HepG2 (cell line): ENCODE measurements around the gene EIF3L. TPM values are rescaled to one million over a fixed set of nuclear protein-coding genes. Genes with fewer than 3 reads are reported as not detected.
A peak's percentile ranks its signal among the peaks of the same experiment; 100 is the strongest.

Source experiments
- ATF4 ChIP-seq, 2 experiments: fragments of 450-650 bp in 1 of 2; sonication (generic) in 1 of 2; formaldehyde crosslinking; IDR thresholded peaks; 2 replicates each; pipeline versions ENCODE4 v1.5.0 to v1.8.0; 2020 to 2022; ENCODE audit warnings: mild to moderate bottlenecking in 1 of 2, missing genetic modification reagents in 1 of 2
- DPF2 ChIP-seq: sonication (generic); formaldehyde crosslinking; IDR thresholded peaks from 2 replicates; pipeline ENCODE4 v1.4.0; 2020; ENCODE audit warnings: mild to moderate bottlenecking, low read depth, missing genetic modification reagents, borderline replicate concordance
- FLYWCH1 ChIP-seq: sonication (generic); formaldehyde crosslinking; IDR thresholded peaks from 2 replicates; pipeline ENCODE4 v1.8.1; 2023; ENCODE audit warnings: mild to moderate bottlenecking, missing genetic modification reagents
- FOSL1 ChIP-seq: sonication (generic); formaldehyde crosslinking; IDR thresholded peaks from 2 replicates; pipeline ENCODE4 v1.9.0; 2021; ENCODE audit warnings: missing genetic modification reagents, borderline replicate concordance
- GATA4 ChIP-seq: sonication (generic); IDR thresholded peaks from 2 replicates; pipeline ENCODE4 v1.6.1; 2016; ENCODE audit warnings: antibody characterized with exemption, low read depth, borderline replicate concordance
- HNRNPL ChIP-seq: fragments of 200-400 bp; formaldehyde crosslinking; IDR thresholded peaks from 2 replicates; pipeline ENCODE4 v1.6.1; 2017; ENCODE audit warnings: mild to moderate bottlenecking, low read depth, low read length
- HNRNPLL ChIP-seq: fragments of 200-400 bp; formaldehyde crosslinking; IDR thresholded peaks from 2 replicates; pipeline ENCODE4 v1.6.1; 2017; ENCODE audit warnings: mild to moderate bottlenecking, low read depth, low read length; ENCODE audit not compliant: poor library complexity, severe bottlenecking
- MYNN ChIP-seq: sonication (generic); formaldehyde crosslinking; IDR thresholded peaks from 2 replicates; pipeline ENCODE4 v1.4.0; 2020; ENCODE audit warnings: mild to moderate bottlenecking, low read depth, missing genetic modification reagents
- PRDM4 ChIP-seq: sonication (generic); formaldehyde crosslinking; IDR thresholded peaks from 2 replicates; pipeline ENCODE4 v1.9.0; 2021; ENCODE audit warnings: missing genetic modification reagents, borderline replicate concordance
- TARDBP ChIP-seq: sonication (generic); formaldehyde crosslinking; IDR thresholded peaks from 2 replicates; pipeline ENCODE4 v1.8.0; 2022; ENCODE audit warnings: mild to moderate bottlenecking, missing genetic modification reagents
- TBP ChIP-seq: sonication (generic); formaldehyde crosslinking; IDR thresholded peaks from 2 replicates; pipeline ENCODE4 v1.5.0; 2020; ENCODE audit warnings: missing genetic modification reagents
- TBX3 ChIP-seq: fragments of 450-650 bp; IDR thresholded peaks from 2 replicates; pipeline ENCODE4 v1.6.1; 2017; ENCODE audit warnings: antibody characterized with exemption, mild to moderate bottlenecking, inconsistent platforms, borderline replicate concordance
- ZC3H4 ChIP-seq: sonication (generic); formaldehyde crosslinking; IDR thresholded peaks from 2 replicates; pipeline ENCODE4 v1.4.0; 2020; ENCODE audit warnings: missing genetic modification reagents, borderline replicate concordance
- ZFP36L2 ChIP-seq: sonication (generic); formaldehyde crosslinking; IDR thresholded peaks from 2 replicates; pipeline ENCODE4 v1.4.0; 2020; ENCODE audit warnings: missing genetic modification reagents
- ZNF124 ChIP-seq: sonication (generic); formaldehyde crosslinking; IDR thresholded peaks from 2 replicates; pipeline ENCODE4 v1.4.0; 2020; ENCODE audit warnings: missing genetic modification reagents
- ZNF160 ChIP-seq: sonication (generic); formaldehyde crosslinking; IDR thresholded peaks from 2 replicates; pipeline ENCODE4 v1.8.0; 2022; ENCODE audit warnings: mild to moderate bottlenecking, inconsistent platforms, missing genetic modification reagents
- ZNF20 ChIP-seq: sonication (generic); formaldehyde crosslinking; IDR thresholded peaks from 2 replicates; pipeline ENCODE4 v1.4.0; 2020; ENCODE audit warnings: mild to moderate bottlenecking, moderate library complexity, missing genetic modification reagents
- ZNF24 ChIP-seq: fragments of 450-650 bp; IDR thresholded peaks from 2 replicates; pipeline ENCODE4 v1.6.1; 2017; ENCODE audit warnings: antibody characterized with exemption, mild to moderate bottlenecking
- ZNF564 ChIP-seq: sonication (generic); formaldehyde crosslinking; IDR thresholded peaks from 2 replicates; pipeline ENCODE4 v1.8.1; 2023; ENCODE audit warnings: mild to moderate bottlenecking, missing genetic modification reagents
- ZNF576 ChIP-seq: sonication (generic); formaldehyde crosslinking; IDR thresholded peaks from 2 replicates; pipeline ENCODE4 v1.4.0; 2020; ENCODE audit warnings: mild to moderate bottlenecking, missing genetic modification reagents
- ZNF761 ChIP-seq: sonication (generic); formaldehyde crosslinking; conservative IDR thresholded peaks from 2 replicates; pipeline ENCODE4 v1.4.0; 2020; ENCODE audit warnings: mild to moderate bottlenecking, missing genetic modification reagents
- ZNF776 ChIP-seq: sonication (generic); formaldehyde crosslinking; IDR thresholded peaks from 2 replicates; pipeline ENCODE4 v1.4.0; 2020; ENCODE audit warnings: mild to moderate bottlenecking, missing genetic modification reagents
- polyA plus RNA-seq, 8 experiments: library from polyadenylated mRNA; depleted of rRNA in 3 of 8; stranded (reverse) in 7 of 8; unstranded in 1 of 8; fragments of >200 nt; fragmentation: Illumina TruSeq in 4 of 8; extraction: Trizol in 4 of 8; gene quantifications; 2 replicates each; pipeline versions ENCODE4 v1.2.1 to v1.2.3, GENCODE V29; 2011 to 2016; ENCODE audit warnings: low read depth in 4 of 8, missing spikeins in 1 of 8, mixed read lengths in 1 of 8; ENCODE audit not compliant: insufficient read depth in 1 of 8
- total RNA-seq, 5 experiments: library from RNA; depleted of rRNA; stranded (reverse); fragments of >200 nt; fragmentation: Illumina TruSeq; extraction: Trizol; gene quantifications; 2 replicates each; pipeline ENCODE4 v1.2.3, GENCODE V29; 2016; ENCODE audit warnings: low read depth in 1 of 5
- TF ChIP-seq, protein P1 (sequence below): sonication (generic); formaldehyde crosslinking; IDR thresholded peaks from 2 replicates; pipeline ENCODE4 v1.4.0; 2020; ENCODE audit warnings: missing genetic modification reagents
- TF ChIP-seq, protein P2 (sequence below): sonication (generic); formaldehyde crosslinking; IDR thresholded peaks from 2 replicates; pipeline ENCODE4 v1.5.1; 2020; ENCODE audit warnings: missing genetic modification reagents, mild to moderate bottlenecking, borderline replicate concordance

Gene EIF3L
- total and polyA plus RNA-seq, 2 of the 13 experiments (the other 11 are each of a cell fraction or from before 2014, with no cell fraction given) = 514 to 793 TPM

DNA sequence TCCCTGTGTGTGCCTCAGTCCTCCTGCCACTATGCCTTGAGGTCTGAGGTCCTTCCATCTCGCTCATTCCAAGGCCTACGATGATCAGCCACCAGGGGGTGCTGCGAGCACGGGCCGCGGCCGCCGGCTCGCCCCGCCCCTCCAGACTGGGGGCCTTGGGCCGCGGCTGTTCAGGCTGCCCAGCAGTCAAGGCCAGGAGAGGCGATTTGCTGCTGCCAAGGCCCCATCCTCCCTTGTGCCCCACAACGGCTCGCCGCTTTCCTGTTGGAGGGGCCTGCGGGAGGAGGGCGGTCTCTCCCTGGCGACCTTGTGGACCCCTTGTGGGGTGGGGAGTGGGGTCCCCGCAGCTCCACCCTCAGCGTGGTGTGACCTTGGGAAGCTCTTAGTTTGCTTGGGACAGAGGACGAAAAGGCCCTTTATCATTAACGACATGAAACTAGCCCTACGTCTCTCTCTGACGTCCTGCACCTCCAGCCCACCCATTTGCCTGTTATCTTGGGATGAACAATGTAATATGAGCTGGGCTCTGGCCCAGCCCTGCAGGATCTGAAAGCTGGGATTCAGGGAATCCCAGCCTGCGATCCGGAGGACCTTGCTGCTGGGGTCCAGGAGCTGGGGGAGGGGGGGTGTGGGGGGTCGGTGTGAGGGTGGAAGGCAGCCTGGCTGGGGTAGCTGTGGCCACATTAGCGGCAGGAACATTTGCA lies 31.4 kb upstream of the EIF3L start (continued):
- TF ChIP-seq ZNF761 = no peak
- TF ChIP-seq ZNF24 = no peak
- TF ChIP-seq ZNF576 (CRISPR knock-in tag) = no peak
- TF ChIP-seq ZC3H4 (CRISPR knock-in tag) = no peak
- TF ChIP-seq DPF2 (CRISPR knock-in tag) = no peak
- TF ChIP-seq MYNN (CRISPR knock-in tag) = no peak
- TF ChIP-seq GATA4 = 0 out of 2 replicates have a peak, but pooled peaks have one; percentile 45
- TF ChIP-seq FLYWCH1 (CRISPR knock-in tag) = no peak
- TF ChIP-seq TBP = peak; percentile 38; the same call in 1 of the 2 replicates
- TF ChIP-seq HNRNPLL = peak; percentile 44
- TF ChIP-seq, protein P1, sequence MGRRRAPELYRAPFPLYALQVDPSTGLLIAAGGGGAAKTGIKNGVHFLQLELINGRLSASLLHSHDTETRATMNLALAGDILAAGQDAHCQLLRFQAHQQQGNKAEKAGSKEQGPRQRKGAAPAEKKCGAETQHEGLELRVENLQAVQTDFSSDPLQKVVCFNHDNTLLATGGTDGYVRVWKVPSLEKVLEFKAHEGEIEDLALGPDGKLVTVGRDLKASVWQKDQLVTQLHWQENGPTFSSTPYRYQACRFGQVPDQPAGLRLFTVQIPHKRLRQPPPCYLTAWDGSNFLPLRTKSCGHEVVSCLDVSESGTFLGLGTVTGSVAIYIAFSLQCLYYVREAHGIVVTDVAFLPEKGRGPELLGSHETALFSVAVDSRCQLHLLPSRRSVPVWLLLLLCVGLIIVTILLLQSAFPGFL (CRISPR knock-in tag) = no peak
- TF ChIP-seq, protein P2, sequence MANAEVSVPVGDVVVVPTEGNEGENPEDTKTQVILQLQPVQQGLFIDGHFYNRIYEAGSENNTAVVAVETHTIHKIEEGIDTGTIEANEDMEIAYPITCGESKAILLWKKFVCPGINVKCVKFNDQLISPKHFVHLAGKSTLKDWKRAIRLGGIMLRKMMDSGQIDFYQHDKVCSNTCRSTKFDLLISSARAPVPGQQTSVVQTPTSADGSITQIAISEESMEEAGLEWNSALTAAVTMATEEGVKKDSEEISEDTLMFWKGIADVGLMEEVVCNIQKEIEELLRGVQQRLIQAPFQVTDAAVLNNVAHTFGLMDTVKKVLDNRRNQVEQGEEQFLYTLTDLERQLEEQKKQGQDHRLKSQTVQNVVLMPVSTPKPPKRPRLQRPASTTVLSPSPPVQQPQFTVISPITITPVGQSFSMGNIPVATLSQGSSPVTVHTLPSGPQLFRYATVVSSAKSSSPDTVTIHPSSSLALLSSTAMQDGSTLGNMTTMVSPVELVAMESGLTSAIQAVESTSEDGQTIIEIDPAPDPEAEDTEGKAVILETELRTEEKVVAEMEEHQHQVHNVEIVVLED = peak; percentile 48; the same call in 1 of the 2 replicates
- no peak for TF ChIP-seq PRDM4
- no peak; the same call in 1 of the 2 replicates for TF ChIP-seq FOSL1 (CRISPR knock-in tag)
- no peak for TF ChIP-seq ZNF776 (CRISPR knock-in tag)
- TF ChIP-seq ZNF124 (CRISPR knock-in tag) = peak; percentile 28; the same call in 1 of the 2 replicates
- TF ChIP-seq HNRNPL = peak; percentile 66; the same call in 1 of the 2 replicates
- no peak for TF ChIP-seq TBX3
- TF ChIP-seq ZNF160 (CRISPR knock-in tag) = peak; percentile 75
- peak; percentile 91 for TF ChIP-seq TARDBP (CRISPR knock-in tag)
- TF ChIP-seq ATF4 (CRISPR knock-in tag; IDR thresholded peaks at IDR 0.05) = no peak
- no peak for TF ChIP-seq ZFP36L2 (CRISPR knock-in tag)
- no peak for TF ChIP-seq ZNF20 (CRISPR knock-in tag)
- TF ChIP-seq ZNF564 (CRISPR knock-in tag) = no peak
